Adrenal gland (tissue), 12 donors: ENCODE results near the gene GADD45G. TPM values are rescaled to one million over a fixed set of nuclear protein-coding genes. Genes with fewer than 3 reads are reported as not detected.

Experiments
- DNase-seq, 7 donors: peaks; one replicate each; pipeline ENCODE4 v3.0.0-alpha.2; 2019 to 2020
- H3K27ac ChIP-seq, 5 donors: fragments of 200-600 bp; sonication (generic) in 4 of 5; 1 replicate in 3 of 5; 2 replicates in 2 of 5; pipeline versions ENCODE4 v1.5.1 to v1.8.0; 2016 to 2020; ENCODE audit warnings: mild to moderate bottlenecking in 1 of 5
- H3K27me3 ChIP-seq: fragments of 200-600 bp; 2 replicates; pipeline ENCODE4 v1.8.0; 2021
- H3K36me3 ChIP-seq, 2 donors: fragments of 200-600 bp; replicated peaks in 1 of 2; 1 replicate in 1 of 2; 2 replicates in 1 of 2; pipeline versions ENCODE4 v1.5.1 to v1.8.0; 2018 to 2022
- H3K4me1 ChIP-seq, 2 donors: fragments of 200-600 bp; replicated peaks in 1 of 2; 1 replicate in 1 of 2; 2 replicates in 1 of 2; pipeline versions ENCODE4 v1.5.1 to v1.8.0; 2018 to 2021
- H3K4me3 ChIP-seq, 4 donors: fragments of 200-600 bp; sonication (generic) in 3 of 4; one replicate each; pipeline ENCODE4 v1.5.1; 2016 to 2018
- H3K9me3 ChIP-seq, 3 donors: fragments of 200-600 bp; sonication (generic) in 1 of 3; replicated peaks in 1 of 3; 1 replicate in 2 of 3; 2 replicates in 1 of 3; pipeline versions ENCODE4 v1.5.1 to v1.8.0; 2016 to 2021
- CTCF ChIP-seq, 6 experiments: fragments of 450-650 bp in 4 of 6; fragments of 200-600 bp in 2 of 6; sonication (generic) in 1 of 6; IDR thresholded peaks; 1 replicate in 5 of 6; 2 replicates in 1 of 6; pipeline versions ENCODE4 v1.5.1 to v1.8.0; 2016 to 2021; ENCODE audit warnings: antibody characterized with exemption in 6 of 6, mild to moderate bottlenecking in 2 of 6, moderate library complexity in 1 of 6
- POLR2A ChIP-seq, 2 donors: fragments of 450-650 bp; IDR thresholded peaks; one replicate each; pipeline ENCODE4 v1.6.1; 2017; ENCODE audit warnings: antibody characterized with exemption in 2 of 2, mild to moderate bottlenecking in 2 of 2, moderate library complexity in 1 of 2
- WGBS, 4 donors: extraction: QIAGEN DNeasy Blood & Tissue Kit in 2 of 4; methylation state at CpG; one replicate each; pipeline versions ENCODE4 v1.1.5 to v1.1.7; 2013 to 2017; 5-methylcytosine and 5-hydroxymethylcytosine counted together
- intact Hi-C, 2 donors: fragments of 100-400 bp; cut with DNase I; formaldehyde crosslinking; loops; one replicate each; pipeline versions ENCODE4 v1.14.1 to v1.15.0; 2022 to 2023
- polyA plus RNA-seq, 3 donors: library from polyadenylated mRNA; stranded (reverse); fragments of 200-250 nt in 2 of 3; fragments of 350-450 nt in 1 of 3; fragmentation: Illumina TruSeq in 1 of 3; extraction: RNeasy Lipid Tissue Mini Kit (QIAGEN cat#74804) in 1 of 3; gene quantifications; one replicate each; pipeline ENCODE4 v1.2.3, GENCODE V29; 2013 to 2014
- total RNA-seq, 9 donors: library from RNA; depleted of rRNA in 4 of 9; stranded (reverse); fragments of >200 nt in 4 of 9; fragments of 120-200 nt in 1 of 9; fragmentation: NEBNext Ultra II Directional in 1 of 9; extraction: Animal tissue kit (Norgen Biotek cat#: 25700) in 1 of 9; gene quantifications; one replicate each; pipeline versions ENCODE4 v1.1.0 to v1.2.4, GENCODE V29; 2013 to 2023
- donor health status: healthy with polysubstance abuse.
- donor health status: Bipolar disorder and iron deficiency.
- donor health status: DM: yes; HTN: yes; CAD: no.
- donor health status: DM: no; HTN: no; CAD: no.
- donor health status: DM: no; HTN: no; CAD: no.
- donor health status: DM: yes; HTN: yes; CAD: no.

Gene GADD45G
- total and polyA plus RNA-seq, 12 donors, result 3.3 to 294 (median 93.3) TPM

DNA sequence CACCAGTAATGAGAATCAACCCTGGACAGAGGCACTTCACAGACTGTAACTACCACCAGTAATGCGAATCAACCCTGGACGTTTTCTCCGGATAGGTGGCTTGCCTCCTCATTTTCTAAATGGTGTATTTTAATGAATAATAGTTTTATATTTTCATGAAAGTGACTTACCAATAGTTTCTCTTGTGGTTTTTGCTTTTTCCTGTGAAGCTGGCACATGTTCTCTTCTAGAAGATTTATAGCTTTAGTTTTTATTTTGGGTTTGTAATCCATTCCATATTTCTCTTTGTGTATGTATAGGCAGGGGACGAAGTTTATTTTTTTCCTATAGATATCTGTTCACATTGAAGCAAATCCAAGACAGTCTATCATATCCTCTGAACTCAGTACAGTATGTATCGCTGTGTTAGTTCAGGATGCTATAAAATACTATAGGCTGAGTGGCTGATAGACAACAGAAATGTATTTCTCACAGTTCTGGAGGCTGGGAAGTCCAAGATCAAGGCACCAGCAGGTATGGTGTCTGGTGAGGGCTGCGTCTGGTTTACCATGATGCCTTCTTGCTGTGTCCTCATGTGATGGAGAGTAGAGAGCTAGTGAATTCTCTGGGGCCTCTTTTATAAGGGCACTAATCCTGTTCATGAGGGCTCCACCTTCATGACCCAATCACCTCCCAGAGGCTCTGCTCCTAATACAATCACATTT lies 46.5 kb upstream of the GADD45G start:
- intact Hi-C loops, result no loop called here
- Histone ChIP-seq H3K4me1 (no peaks in the 10 kb centered on the region), H3K36me3 (no peaks in the 10 kb centered on the region), H3K4me3 (no peak overlapping the region), H3K9me3 (no peaks in the 10 kb centered on the region), H3K27ac (no peak overlapping the region), H3K27me3 (no peaks in the 10 kb centered on the region)
- 81 to 91% (median 83%) methylated on average over 6 of the region's 6 CpGs for WGBS, 4 donors
- no peak for DNase-seq
- no peak for TF ChIP-seq CTCF (IDR thresholded peaks at IDR 0.05)
- TF ChIP-seq POLR2A (IDR thresholded peaks at IDR 0.05), result no peak

- Histone ChIP-seq H3K4me3 (no peak overlapping the region), H3K36me3 (no peaks in the 10 kb centered on the region), H3K9me3 (no peaks in the 10 kb centered on the region), H3K27me3 (no peaks in the 10 kb centered on the region), H3K4me1 (no peaks in the 10 kb centered on the region), H3K27ac (no peak overlapping the region)
- 69 to 80% (median 72%) methylated on average over 2 of the region's 2 CpGs for WGBS, 4 donors
- intact Hi-C loops, result no loop called here
- no peak for DNase-seq
- TF ChIP-seq CTCF (IDR thresholded peaks at IDR 0.05) (no peak), POLR2A (IDR thresholded peaks at IDR 0.05) (no peak)
Observed at GRCh38 chr9:89558948-89559347, 45.9 kb upstream of the GADD45G start.

DNA sequence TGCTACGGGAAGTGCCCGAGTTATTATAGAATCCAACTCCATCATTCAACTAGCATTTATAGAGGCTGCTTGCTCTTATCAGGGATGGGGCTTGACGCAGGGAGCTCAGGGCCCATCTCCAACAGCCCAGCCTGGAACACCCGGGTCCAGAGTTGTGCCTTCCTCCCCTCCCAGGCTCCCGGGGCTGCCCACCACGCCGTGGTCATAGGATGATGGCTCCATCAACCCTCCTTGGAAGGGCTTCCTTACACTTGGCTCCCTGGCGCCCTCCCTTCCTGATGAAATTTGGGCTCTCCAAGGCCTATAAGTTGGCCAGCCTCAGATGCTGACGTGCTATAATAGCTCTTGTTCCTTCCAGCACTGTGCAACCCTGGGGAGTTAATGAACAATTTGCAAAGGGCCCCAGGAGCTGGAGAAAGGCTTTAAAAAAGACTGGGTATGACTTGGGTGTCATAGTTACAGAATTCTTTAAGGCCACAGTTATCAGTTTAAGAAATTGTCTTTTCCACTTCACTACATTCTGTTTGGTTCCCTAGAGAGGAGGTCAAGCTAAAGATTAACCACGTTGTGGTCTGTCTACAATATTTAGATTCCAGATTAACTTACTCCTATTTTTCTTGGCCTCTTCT lies 42.5 kb upstream of the GADD45G start:
- H3K27me3 ChIP-seq, result no peaks in the 10 kb centered on the region
- no peaks in the 10 kb centered on the region for H3K9me3 ChIP-seq
- 76 to 91% (median 87%) methylated on average over 8 to 10 of the region's 10 CpGs for WGBS, 4 donors
- no peak overlapping the region for H3K4me3 ChIP-seq
- no peaks in the 10 kb centered on the region for H3K4me1 ChIP-seq
- H3K36me3 ChIP-seq, result no peaks in the 10 kb centered on the region
- DNase-seq, result no peak
- intact Hi-C loops, result no loop called here
- TF ChIP-seq POLR2A (IDR thresholded peaks at IDR 0.05), result no peak
- no peak for TF ChIP-seq CTCF (IDR thresholded peaks at IDR 0.05)
- no peak overlapping the region for H3K27ac ChIP-seq

DNA sequence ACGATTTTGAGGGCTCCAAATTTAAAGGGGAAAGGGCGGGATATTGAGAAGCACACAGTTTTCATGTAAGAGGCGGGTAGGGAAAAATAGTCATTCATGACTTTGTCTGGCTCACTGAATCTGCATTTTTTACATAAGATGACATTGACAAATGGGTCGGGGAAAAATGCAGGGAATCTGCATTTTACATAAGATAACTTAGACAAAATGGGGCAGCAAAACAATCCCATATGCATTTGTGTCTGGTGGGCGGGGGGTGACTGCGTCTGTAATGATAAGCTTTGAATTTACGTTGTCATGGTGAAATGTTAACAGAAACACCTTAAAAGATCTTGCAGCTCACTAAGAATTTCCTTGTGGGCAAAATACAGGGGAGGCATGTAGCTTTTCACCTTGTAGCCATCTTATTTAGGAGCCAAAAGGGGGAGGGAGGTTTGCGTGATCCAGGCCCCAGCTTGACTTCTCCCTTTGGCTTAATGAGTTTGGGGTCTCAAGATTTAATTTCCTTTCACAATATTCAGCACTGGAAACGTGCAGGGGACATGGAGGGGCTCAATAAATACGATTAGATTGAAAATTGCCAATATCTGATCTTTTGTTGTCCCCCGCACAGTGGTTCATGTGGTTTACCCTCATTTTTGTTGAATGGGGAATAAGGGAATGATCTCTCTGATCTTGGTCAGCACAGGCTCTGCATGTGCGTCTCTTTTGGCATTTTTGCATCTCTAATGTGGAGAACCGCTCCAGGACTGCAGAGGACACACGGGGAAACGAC lies 41.1 kb upstream of the GADD45G start:
- intact Hi-C loops, result no loop called here
- WGBS, 4 donors, result 73 to 83% (median 76%) methylated on average over 13 to 15 of the region's 15 CpGs
- Histone ChIP-seq H3K4me1 (no peaks in the 10 kb centered on the region), H3K4me3 (no peak overlapping the region), H3K27ac (no peak overlapping the region), H3K9me3 (no peaks in the 10 kb centered on the region), H3K27me3 (no peaks in the 10 kb centered on the region), H3K36me3 (no peaks in the 10 kb centered on the region)
- no peak for DNase-seq
- TF ChIP-seq POLR2A (IDR thresholded peaks at IDR 0.05) (no peak), CTCF (IDR thresholded peaks at IDR 0.05) (no peak)
